HG03558 (cell line): ENCODE results near the gene ZNF425.
"Not testable (repeated sequence)": the region's sequence is repeated elsewhere in the genome, so short reads cannot be mapped to it uniquely, and the experiment has no call there.

Experiments used
- ATAC-seq: cut with Tn5 transposase; IDR thresholded peaks from one replicate; pipeline ENCODE4 v1.9.1; 2021; ENCODE audit warnings: moderate number of reproducible peaks; ENCODE audit not compliant: unreplicated experiment; ENCODE audit errors: extremely low read depth

ZNF425 gene

DNA sequence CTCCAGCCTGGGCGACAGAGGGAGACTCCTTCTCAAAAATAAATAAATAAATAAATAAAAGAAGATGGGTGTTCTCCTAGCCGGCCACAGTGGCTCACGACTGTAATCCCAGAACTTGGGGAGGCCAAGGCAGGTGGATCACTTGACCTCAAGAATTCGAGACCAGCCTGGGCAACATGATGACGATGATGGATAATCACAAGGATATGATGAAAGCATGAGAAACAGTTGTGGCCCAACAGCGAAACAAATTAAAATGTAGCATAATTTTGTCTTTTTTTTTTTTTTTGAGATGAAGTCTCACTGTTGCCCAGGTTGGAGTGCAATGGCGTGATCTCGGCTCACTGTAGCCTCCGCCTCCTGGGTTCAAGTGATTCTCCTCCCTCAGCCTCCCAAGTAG lies 48.5 kb downstream of the ZNF425 start:
- ATAC-seq: no peak

DNA sequence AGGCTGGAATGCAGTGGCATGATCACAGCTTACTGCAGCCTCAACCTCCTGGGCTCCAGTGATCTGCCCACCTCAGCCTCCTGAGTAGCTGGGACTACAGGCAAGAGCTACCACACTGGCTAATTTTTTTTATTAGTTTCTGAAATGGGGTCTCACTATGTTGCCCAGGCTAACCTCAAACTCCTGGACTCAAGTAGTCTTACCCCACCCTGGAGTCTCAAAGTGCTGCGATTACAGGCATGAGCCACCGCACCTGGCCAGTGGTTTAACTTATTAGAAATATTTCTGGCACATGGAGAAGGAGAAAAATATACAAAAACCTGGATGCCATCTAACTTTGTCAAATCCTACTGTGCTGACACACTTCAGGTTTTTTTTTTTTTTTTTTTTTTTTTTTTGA lies 50.8 kb downstream of the ZNF425 start:
- ATAC-seq: no peak

DNA sequence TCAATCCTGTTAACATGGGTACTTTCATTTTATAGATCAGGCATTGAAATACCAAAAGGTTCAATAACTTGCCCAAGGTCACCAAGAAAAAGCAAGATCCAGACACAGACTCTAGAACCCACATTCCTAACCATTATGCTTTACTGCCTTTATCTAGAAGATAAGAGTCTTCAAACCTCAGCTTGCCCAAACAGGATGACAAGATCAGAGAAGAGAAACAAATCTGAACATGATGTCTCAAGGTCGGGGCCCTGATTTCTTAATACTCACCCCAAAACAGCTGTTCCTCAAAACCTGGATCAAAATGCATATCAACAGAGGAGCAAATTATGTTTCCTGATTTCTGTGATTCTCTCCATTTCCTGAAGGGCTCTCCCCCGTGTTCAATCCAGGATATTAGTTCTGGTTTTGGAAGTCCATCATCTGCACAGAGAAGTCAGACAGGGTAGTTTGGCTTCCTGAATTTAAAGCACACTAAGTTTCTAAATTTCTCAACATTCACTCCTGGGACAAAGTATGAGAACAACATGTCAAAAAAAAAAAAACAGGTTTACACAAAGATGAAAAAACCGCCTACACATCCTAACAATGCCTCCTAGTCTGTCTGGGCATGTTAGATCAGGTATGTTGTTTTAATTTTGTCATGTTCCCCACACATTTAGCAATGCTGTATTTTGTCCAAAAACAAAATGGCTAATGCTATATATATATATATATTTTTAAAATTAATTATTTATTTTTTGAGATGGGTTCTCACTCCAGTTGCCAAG lies 51.8 kb downstream of the ZNF425 start:
- ATAC-seq: no peak

DNA sequence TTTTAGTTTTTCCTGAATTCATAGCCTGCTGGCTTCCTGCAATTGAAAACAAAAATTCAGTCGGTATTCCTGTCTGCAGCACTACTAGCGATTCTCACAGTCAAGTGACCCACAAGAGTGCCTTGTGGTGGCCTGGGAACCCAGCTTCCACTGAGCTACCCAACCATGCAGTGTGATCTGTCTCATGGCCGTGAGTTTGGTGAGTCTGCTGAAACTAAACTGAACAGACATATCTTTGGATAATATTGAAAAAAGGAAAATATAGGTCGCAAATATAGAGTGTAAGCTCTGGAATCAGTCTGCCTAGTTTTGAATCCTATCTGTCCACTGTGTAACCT lies 53.7 kb downstream of the ZNF425 start:
- no peak for ATAC-seq

DNA sequence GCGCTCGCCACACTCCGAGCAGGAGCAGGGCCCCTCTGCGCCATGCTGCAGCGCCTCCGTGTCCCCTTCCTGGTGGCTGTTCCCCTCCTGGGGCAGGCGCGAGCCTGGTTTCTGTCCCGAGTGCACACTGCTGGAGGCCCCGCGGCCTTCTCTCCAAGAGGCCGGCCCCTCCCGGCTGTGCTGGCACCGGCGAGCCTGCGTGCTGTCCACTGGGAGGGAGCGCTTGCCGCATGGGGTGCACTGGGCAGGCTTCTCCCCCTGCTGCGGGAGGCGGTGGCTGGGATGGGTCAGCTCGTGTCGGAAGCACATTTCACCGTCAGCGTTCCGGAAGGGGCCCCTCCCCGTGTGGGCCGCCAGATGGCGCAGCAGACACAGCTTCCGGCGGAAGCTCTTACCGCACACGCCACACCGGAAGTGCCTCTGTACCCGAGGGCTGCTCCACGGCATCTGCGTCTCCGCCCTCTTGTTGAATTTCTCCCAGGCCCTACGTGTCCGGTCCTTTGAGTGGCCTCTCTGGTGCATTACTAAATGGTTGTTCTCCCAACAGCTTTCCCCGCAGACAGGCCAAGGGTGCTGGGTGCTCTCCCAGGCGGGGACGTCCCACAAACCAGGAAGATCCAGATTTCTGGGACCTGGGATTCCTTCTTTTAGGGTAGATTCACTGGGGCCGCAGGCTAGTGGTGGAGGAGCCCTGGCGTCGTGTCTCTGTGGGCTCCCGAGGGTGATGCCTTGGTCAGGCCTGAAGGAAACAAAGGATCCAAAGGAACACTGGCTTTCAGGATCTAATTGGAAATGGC lies 54.3 kb downstream of the ZNF425 start:
- ATAC-seq: no peak

DNA sequence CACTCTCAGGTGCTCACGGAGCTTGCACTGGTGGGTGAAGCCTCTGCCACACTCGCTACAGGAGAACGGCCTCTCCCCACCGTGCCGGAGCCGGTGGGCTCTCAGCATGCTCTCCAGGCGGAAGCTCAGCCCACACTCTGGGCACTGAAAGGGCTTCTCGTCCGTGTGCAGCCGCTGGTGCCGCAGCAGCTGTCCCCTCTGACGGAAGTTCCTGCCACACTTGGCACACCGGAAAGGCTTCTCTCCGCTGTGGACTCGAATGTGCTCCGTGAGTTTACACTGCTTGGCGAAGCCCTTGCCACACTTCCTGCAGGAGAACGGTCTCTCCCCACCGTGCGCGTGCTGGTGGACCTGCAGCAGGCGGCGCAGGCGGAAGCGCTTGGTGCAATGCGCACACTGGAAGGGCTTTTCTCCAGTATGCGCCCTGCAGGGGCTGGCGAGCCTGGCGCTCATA lies 54.9 kb downstream of the ZNF425 start:
- no peak for ATAC-seq

DNA sequence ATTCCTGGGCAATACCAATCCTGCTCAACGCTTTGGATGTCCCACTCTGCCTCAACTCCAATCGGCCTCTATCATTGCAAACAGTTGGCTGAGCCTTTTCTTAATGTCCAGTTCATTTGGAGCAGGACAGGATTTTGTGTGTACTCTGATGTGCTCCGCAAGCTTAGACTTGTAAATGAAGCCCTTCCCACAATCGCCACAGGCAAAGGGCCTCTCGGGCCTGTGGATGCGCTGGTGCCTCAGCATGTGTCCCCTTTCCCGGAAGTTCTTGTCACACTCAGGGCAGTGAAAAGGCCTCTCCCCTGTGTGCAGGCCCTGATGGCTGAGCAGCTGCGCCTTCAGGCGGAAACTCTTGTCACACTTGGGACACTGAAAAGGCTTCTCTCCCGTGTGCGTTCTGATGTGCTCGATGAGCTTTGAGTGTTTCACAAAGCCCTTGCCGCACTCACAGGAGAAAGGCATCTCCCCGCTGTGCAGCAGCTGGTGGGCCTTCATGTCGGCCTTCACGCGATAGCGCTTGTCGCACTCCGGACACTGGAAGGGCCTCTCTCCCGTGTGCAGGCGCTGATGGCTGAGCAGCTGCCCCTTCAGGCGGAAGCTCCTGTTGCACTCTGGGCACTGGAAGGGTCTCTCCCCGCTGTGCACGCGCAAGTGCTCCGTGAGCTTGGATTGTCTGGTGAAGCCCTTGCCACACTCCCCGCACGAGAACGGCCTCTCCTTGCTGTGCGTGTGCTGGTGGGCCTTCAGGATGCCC lies 55.6 kb downstream of the ZNF425 start:
- no peak for ATAC-seq

DNA sequence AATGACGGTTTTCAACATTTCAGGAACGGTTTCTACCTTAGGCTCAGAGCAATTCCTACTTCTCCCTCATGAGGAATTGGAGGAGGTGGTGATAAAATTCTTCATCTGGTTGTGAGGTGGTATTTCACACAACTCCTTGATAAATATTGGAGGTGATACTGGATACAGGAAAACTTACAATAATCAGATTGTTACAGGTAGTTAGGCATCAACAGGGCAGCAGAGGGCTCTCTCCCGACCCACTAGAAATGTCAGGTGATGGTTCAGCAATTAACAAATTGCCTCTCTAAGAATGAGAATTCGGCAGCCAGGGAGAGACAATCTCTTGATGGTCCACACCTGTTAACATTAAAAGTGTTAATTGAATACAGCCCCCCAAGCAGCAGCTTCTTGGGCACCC lies 58.3 kb downstream of the ZNF425 start:
- ATAC-seq: no peak

DNA sequence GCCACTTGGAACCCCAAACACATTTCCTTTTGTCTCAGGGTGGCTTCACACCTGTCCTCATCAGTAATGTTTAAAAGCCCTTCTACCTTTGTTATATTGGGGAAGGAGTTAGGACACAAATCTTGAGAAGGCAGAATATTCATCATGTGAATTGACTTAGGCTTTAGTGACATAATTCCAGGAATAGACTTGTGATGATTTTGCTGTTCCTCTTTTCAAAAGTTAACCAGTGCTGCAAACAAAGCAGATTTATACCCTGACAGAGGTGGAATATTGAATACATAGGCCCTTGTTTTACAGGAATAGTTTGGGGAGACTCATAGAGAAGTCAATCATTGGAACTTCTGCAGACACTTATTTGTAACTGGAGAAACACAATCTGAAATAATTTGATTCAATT lies 62.6 kb downstream of the ZNF425 start:
- no peak for ATAC-seq

DNA sequence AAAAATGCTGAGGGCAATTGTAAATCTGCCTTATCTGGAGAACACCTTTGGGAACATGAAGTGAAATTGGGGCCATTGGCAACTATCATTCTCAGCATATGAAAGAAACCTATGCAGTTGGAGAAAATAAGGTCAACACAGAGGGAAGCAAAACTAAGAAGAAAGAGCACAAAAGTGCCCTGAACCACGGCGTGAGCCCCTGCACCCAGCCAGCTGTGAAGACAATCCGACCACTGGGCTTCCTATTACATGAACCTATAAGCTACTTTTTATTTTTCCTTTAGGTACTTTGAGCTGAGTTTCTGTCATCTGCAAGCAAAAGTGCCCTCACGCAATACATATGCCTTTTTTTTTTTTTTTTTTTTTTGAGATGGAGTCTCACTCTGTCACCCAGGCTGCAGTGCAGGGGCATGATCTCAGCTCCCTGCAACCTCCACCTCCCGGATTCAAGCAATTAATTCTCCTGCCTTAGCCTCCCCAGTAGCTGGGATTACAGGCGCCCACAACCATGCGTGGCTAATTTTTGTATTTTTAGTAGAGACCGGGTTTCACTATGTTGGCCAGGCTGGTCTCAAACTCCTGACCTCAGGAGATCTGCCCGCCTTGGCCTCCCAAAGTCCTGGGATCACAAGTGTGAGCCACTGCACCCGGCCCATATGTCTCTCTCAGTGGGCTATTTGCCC lies 63.8 kb downstream of the ZNF425 start:
- not testable (repeated sequence) for ATAC-seq

DNA sequence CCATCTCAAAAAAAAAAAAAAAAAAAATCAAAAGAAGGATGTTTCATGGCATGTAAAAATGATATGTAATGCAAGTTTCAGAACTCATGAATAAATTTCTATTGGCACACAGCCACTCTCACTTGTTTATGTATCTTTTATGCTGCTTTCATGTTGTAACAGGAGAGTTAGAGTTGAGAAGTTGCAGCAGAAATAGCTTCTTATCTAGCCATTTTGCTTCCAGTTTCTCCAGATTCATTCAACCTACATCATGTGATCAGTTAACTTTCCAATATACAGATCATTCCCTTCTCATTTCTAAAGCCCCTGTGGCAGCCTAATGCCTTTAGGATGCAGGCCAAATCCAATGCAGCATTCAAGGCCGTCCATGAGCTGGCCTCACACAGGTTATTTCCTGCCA lies 66.0 kb downstream of the ZNF425 start:
- no peak for ATAC-seq

DNA sequence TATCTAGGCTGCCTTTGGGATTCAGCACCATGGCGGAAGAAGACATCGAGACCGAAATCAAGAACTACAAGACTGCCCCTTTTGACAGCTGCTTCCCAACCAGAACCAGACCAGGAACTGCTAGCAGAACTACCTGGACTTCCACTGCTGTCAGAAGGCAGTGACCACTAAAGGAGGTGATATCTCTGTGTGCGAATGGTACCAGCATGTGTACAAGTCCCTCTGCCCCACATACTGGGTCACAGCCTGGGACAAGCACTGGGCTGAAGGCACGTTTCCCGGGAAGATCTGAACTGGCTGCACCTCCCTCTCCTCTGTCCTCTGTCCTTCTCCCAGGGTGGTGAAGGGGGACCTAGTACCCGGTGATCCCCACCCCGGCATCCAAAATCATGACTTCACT lies 72.2 kb downstream of the ZNF425 start:
- no peak for ATAC-seq

DNA sequence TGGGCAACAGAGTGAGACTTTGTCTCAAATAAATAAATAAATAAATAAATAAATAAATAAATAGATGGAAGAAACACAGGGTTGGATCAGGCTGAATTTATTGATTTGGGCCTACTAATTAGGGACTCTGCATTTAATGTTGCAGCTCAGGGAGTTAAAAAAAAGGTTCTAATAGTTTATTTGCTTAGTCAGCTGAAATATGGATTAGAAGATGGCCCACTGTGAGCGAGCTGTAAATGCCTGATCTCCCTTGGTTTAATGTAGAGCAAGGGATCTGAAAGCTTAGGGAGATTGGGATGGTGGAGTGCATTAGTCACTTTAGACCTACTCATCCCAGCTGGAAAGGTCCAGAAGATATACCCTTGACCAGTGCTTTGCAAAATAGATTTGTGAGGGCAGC lies 72.7 kb downstream of the ZNF425 start:
- no peak for ATAC-seq
